Astrocyte (in vitro differentiated cells and primary cell): ENCODE measurements around the gene ULBP2. TPM values are rescaled to one million over a fixed set of nuclear protein-coding genes. Genes with fewer than 3 reads are reported as not detected.

Experiments
- DNase-seq: peaks from one replicate; pipeline ENCODE4 v3.0.0-alpha.2; 2010; ENCODE audit warnings: low read depth
- FAIRE-seq: peaks from 2 replicates; lab custom pipeline; 2011; peaks lifted over from hg19 to GRCh38; lab: Jason Lieb, UNC
- H2AFZ ChIP-seq: 2 replicates; pipeline ENCODE4 v1.6.0; 2012; ENCODE audit warnings: low read depth, low read length, inconsistent platforms
- H3K27ac ChIP-seq: 2 replicates; pipeline ENCODE4 v1.5.1; 2011; ENCODE audit warnings: low read depth, low read length, inconsistent platforms
- H3K27me3 ChIP-seq: 2 replicates; pipeline ENCODE4 v1.6.0; 2011; ENCODE audit warnings: low read length, inconsistent platforms; ENCODE audit not compliant: insufficient read depth
- H3K36me3 ChIP-seq: 2 replicates; pipeline ENCODE4 v1.5.1; 2011; ENCODE audit warnings: low read length, inconsistent platforms; ENCODE audit not compliant: insufficient read depth
- H3K4me1 ChIP-seq: 2 replicates; pipeline ENCODE4 v1.5.1; 2011; ENCODE audit warnings: low read length, inconsistent platforms; ENCODE audit not compliant: insufficient read depth
- H3K4me2 ChIP-seq: 2 replicates; pipeline ENCODE4 v1.6.0; 2012; ENCODE audit warnings: low read length, inconsistent platforms
- H3K4me3 ChIP-seq: 2 replicates; pipeline ENCODE4 v1.5.1; 2011; ENCODE audit warnings: low read depth, mild to moderate bottlenecking, low read length, inconsistent platforms; ENCODE audit not compliant: insufficient read depth
- H3K79me2 ChIP-seq: 2 replicates; pipeline ENCODE4 v1.6.0; 2012; ENCODE audit warnings: mild to moderate bottlenecking, low read length, inconsistent platforms; ENCODE audit not compliant: insufficient read depth
- H3K9ac ChIP-seq: 2 replicates; pipeline ENCODE4 v1.6.0; 2012; ENCODE audit warnings: mild to moderate bottlenecking, low read length, inconsistent platforms
- H3K9me3 ChIP-seq: 2 replicates; pipeline ENCODE4 v1.5.1; 2012; ENCODE audit warnings: low read depth, mild to moderate bottlenecking, low read length, inconsistent platforms; ENCODE audit not compliant: insufficient read depth
- H4K20me1 ChIP-seq: 2 replicates; pipeline ENCODE4 v1.6.0; 2012; ENCODE audit warnings: low read length, inconsistent platforms; ENCODE audit not compliant: insufficient read depth
- H3K27ac Mint-ChIP-seq: one replicate; pipeline ENCODE4 v1.8.0; 2021; ENCODE audit warnings: mild to moderate bottlenecking, mixed read lengths; ENCODE audit not compliant: unreplicated experiment
- H3K27me3 Mint-ChIP-seq: one replicate; pipeline ENCODE4 v1.8.0; 2021; ENCODE audit warnings: low read depth, mixed read lengths; ENCODE audit not compliant: unreplicated experiment
- H3K36me3 Mint-ChIP-seq: one replicate; pipeline ENCODE4 v1.8.0; 2021; ENCODE audit warnings: low read depth, mixed read lengths; ENCODE audit not compliant: unreplicated experiment
- H3K4me1 Mint-ChIP-seq: one replicate; pipeline ENCODE4 v1.8.0; 2021; ENCODE audit warnings: low read depth, mixed read lengths; ENCODE audit not compliant: unreplicated experiment
- H3K4me3 Mint-ChIP-seq: one replicate; pipeline ENCODE4 v1.8.0; 2021; ENCODE audit warnings: mild to moderate bottlenecking, moderate library complexity, mixed read lengths; ENCODE audit not compliant: unreplicated experiment
- H3K9me3 Mint-ChIP-seq: one replicate; pipeline ENCODE4 v1.8.0; 2021; ENCODE audit warnings: mild to moderate bottlenecking, mixed read lengths; ENCODE audit not compliant: unreplicated experiment
- EZH2 ChIP-seq: IDR thresholded peaks from 2 replicates; pipeline ENCODE4 v1.6.1; 2012; ENCODE audit warnings: mild to moderate bottlenecking, low read length, inconsistent platforms; ENCODE audit not compliant: insufficient read depth
- total RNA-seq: library from RNA; stranded (reverse); gene quantifications from 2 replicates; pipeline ENCODE4 v1.2.1, GENCODE V29; 2021
- TF ChIP-seq, protein P1 (sequence below): IDR thresholded peaks from 2 replicates; pipeline ENCODE4 v1.5.1; 2011; ENCODE audit warnings: low read depth, mild to moderate bottlenecking, inconsistent platforms, low read length, moderate library complexity; ENCODE audit not compliant: insufficient read depth

The ULBP2 gene
- total RNA-seq, 1 donor from 2014 or later = 7.3 TPM

DNA sequence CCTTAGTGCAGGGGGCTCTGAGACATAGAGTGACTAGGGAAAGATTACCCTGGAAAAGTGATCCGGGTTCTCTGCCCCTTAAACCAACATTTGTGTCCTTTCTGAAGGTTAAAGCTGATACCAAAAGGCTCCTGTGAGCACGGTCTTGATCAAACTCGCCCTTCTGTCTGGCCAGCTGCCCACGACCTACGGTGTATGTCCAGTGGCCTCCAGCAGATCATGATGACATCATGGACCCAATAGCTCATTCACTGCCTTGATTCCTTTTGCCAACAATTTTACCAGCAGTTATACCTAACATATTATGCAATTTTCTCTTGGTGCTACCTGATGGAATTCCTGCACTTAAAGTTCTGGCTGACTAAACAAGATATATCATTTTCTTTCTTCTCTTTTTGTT lies 6.8 kb downstream of the ULBP2 start:
- peaks cover 35% of the 10 kb centered on the region for H3K27me3 ChIP-seq

DNA sequence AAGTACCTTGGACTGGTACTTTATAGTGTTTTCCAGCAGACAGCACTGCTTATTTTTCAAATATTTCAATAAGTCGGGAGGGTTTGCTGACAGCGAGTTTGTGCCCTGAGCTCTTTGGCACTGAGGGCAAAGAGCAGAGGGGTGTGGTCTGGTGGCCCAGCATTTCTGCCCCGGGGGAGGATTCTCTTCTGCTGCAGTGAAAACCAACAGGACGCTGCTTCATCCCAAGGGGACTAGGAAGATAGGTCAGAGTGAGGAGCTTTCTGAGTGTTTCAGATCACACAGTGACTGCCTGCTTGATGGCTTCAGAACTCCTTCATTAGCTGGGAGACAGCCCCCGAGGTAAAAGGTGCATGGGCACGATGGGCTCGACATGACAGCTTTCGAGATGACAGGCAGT lies 8.6 kb downstream of the ULBP2 start:
- Histone ChIP-seq H3K27me3 (peaks cover 39% of the 10 kb centered on the region), H2AFZ (no peak overlapping the region), H3K9me3 (no peaks in the 10 kb centered on the region), H3K27ac (no peak overlapping the region), H3K4me2 (no peak overlapping the region), H4K20me1 (no peaks in the 10 kb centered on the region), H3K4me3 (no peak overlapping the region), H3K36me3 (no peaks in the 10 kb centered on the region), H3K9ac (no peak overlapping the region), H3K79me2 (no peaks in the 10 kb centered on the region), H3K4me1 (no peaks in the 10 kb centered on the region)
- DNase-seq = no peak
- peaks cover 76% of the 10 kb centered on the region for H3K27me3 Mint-ChIP-seq
- TF ChIP-seq, protein P1, sequence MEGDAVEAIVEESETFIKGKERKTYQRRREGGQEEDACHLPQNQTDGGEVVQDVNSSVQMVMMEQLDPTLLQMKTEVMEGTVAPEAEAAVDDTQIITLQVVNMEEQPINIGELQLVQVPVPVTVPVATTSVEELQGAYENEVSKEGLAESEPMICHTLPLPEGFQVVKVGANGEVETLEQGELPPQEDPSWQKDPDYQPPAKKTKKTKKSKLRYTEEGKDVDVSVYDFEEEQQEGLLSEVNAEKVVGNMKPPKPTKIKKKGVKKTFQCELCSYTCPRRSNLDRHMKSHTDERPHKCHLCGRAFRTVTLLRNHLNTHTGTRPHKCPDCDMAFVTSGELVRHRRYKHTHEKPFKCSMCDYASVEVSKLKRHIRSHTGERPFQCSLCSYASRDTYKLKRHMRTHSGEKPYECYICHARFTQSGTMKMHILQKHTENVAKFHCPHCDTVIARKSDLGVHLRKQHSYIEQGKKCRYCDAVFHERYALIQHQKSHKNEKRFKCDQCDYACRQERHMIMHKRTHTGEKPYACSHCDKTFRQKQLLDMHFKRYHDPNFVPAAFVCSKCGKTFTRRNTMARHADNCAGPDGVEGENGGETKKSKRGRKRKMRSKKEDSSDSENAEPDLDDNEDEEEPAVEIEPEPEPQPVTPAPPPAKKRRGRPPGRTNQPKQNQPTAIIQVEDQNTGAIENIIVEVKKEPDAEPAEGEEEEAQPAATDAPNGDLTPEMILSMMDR = no peak
- TF ChIP-seq EZH2 = no peak
- H3K4me1 Mint-ChIP-seq = peaks cover 2% of the 10 kb centered on the region
- H3K27ac Mint-ChIP-seq = no peak overlapping the region
- peaks cover 4% of the 10 kb centered on the region for H3K36me3 Mint-ChIP-seq
- FAIRE-seq = no peak
- peaks cover 4% of the 10 kb centered on the region for H3K9me3 Mint-ChIP-seq
- H3K4me3 Mint-ChIP-seq = no peak overlapping the region

More for the DNA sequence above, 6.8 kb downstream of the ULBP2 start:
- Mint-ChIP-seq H3K9me3 (peaks cover 6% of the 10 kb centered on the region), H3K4me1 (no peaks in the 10 kb centered on the region), H3K27ac (no peak overlapping the region), H3K36me3 (peaks cover 7% of the 10 kb centered on the region), H3K27me3 (peaks cover 76% of the 10 kb centered on the region), H3K4me3 (no peak overlapping the region)
- Histone ChIP-seq H2AFZ (no peak overlapping the region), H3K27ac (no peak overlapping the region), H3K4me3 (no peak overlapping the region), H3K9me3 (no peaks in the 10 kb centered on the region), H3K79me2 (no peaks in the 10 kb centered on the region), H4K20me1 (no peaks in the 10 kb centered on the region), H3K9ac (no peak overlapping the region), H3K4me1 (no peaks in the 10 kb centered on the region), H3K4me2 (no peak overlapping the region), H3K36me3 (no peaks in the 10 kb centered on the region)
- DNase-seq = no peak
- FAIRE-seq = peak; percentile 9
- TF ChIP-seq, protein P1 = no peak
- no peak for TF ChIP-seq EZH2

DNA sequence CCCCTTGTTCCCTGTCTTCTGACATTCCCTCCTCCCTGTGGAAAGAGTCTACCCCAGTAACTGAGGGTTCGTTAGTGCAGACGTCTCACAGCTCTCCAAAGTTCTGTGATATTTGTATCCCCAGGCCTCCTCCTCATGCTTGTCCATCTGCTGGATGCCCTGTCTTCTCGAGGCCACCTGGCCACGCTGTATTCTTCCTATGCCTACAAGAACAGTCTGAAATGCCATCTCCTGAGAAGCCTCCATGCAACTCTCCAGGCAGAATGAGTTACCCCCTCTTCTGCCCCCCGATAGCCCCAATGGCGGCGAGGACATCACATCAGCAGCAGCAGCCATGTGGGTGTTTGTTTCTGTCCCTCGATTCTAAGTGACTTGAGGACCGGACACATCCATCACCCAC lies 9.3 kb downstream of the ULBP2 start:
- H3K4me3 ChIP-seq = no peak overlapping the region
- no peaks in the 10 kb centered on the region for H3K4me1 ChIP-seq
- FAIRE-seq (no peak), DNase-seq (no peak)
- Mint-ChIP-seq H3K36me3 (peaks cover 4% of the 10 kb centered on the region), H3K4me1 (peaks cover 2% of the 10 kb centered on the region), H3K27ac (no peak overlapping the region), H3K27me3 (peaks cover 79% of the 10 kb centered on the region), H3K4me3 (no peak overlapping the region), H3K9me3 (peaks cover 4% of the 10 kb centered on the region)
- H3K27me3 ChIP-seq = peaks cover 46% of the 10 kb centered on the region
- no peak overlapping the region for H3K27ac ChIP-seq
- H3K9ac ChIP-seq = no peak overlapping the region
- H4K20me1 ChIP-seq = no peaks in the 10 kb centered on the region
- no peak overlapping the region for H2AFZ ChIP-seq
- H3K79me2 ChIP-seq = no peaks in the 10 kb centered on the region
- TF ChIP-seq, protein P1 = no peak
- no peak for TF ChIP-seq EZH2
- no peak overlapping the region for H3K4me2 ChIP-seq
- H3K9me3 ChIP-seq = no peaks in the 10 kb centered on the region
- no peaks in the 10 kb centered on the region for H3K36me3 ChIP-seq
